MV-4-11 (cell line): ENCODE measurements around the gene SLC8A1.
A peak's percentile ranks its signal among the peaks of the same experiment; 100 is the strongest.
"Not testable (repeated sequence)": the region's sequence is repeated elsewhere in the genome, so short reads cannot be mapped to it uniquely, and the experiment has no call there.

ENCODE experiments used
- DNase-seq: peaks from one replicate; lab custom pipeline; 2025; lab: John Stamatoyannopoulos, UW

Gene SLC8A1

GRCh38 chr2:40106061-40106460, 345.8 kb downstream of the SLC8A1 start:
- DNase-seq: no peak

GRCh38 chr2:40105593-40105992, 346.3 kb downstream of the SLC8A1 start:
- DNase-seq: no peak

GRCh38 chr2:40103590-40103989, 348.3 kb downstream of the SLC8A1 start:
- DNase-seq: no peak

DNA sequence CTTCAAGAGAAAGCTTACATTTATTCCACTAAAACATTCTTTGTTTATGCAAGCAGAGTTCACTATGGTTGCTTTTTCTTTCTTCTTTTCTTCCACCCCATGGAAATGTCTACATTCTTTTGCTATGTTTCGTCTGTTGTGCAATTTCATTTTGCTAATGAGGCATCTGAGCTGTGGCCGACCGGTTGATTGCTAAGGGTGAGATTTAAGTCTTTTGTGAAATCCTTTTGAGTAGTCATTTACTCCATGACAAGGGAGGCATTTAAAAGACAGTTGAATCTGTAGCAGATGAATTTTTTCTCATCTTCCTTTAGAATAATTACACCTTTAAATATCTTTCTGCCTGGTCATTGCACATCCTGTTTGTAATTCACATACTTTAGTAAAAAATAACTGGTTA, 348.7 kb downstream of the SLC8A1 start:
- DNase-seq: peak; percentile 73

DNA sequence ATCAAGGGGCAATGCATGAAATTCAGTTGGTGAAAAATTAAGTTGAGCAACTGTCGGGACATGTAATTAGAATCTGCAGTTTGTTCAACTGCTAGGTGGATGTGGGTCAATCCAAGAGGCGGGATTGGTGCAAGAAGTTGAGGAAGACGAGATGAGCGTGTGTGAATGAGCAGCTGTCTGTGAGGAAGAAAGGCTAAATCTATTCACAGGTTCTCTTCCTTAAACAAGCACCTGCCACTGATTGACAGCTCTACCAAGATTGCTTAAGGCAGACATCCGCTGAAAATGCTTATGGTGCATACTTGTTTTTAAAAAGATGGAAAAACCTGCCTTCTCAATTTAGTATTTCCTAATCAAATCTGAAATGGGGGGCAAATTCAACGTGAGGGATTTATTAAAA, 349.4 kb downstream of the SLC8A1 start:
- DNase-seq: no peak

GRCh38 chr2:40101131-40101575, 350.7 kb downstream of the SLC8A1 start:
- DNase-seq: peak; percentile 79

- DNase-seq: no peak
These were observed 351.2 kb downstream of the SLC8A1 start for GRCh38 chr2:40100676-40101075.

GRCh38 chr2:40098786-40099470, 353.0 kb downstream of the SLC8A1 start:
- DNase-seq: no peak

- no peak for DNase-seq
These were observed 354.1 kb downstream of the SLC8A1 start for GRCh38 chr2:40097691-40098385.

GRCh38 chr2:40096360-40096759, 355.5 kb downstream of the SLC8A1 start:
- no peak for DNase-seq

DNA sequence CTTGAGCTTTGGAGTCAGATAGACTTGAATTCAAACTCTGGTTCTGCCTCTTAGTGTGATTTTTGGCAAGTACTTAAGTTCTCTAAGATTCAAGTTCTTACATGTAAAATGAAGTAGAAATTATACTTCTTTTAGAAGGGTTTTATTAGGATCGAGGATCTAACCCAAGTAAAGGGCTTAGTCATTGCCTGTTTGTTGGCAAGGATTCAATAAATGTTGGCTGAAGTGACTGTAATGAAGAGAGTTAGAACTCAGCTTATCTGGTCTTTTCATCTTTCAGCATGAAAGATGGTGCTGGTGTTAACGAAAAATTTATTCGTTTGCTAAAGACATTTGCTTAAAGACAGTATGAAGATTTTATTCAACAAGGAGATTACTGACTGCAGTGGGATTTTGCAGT, 356.9 kb downstream of the SLC8A1 start:
- DNase-seq: no peak

DNA sequence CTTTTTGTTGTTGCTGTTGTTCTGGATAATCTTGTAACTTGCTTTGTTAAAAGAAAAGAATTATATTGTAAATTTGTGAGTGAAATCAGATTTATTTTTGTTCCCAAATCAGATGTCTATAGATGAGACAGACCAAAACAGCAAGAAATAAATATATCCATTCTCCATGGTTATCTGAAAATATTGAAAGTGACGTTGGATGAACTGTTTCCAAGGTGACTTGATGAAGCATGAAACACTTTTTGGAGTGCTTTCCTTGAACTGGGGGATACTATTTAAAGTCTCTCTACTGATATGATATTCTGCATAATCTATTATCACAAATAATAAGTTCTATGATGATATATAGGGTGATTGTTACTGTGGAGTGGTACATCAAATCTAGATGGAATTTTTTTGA, 357.4 kb downstream of the SLC8A1 start:
- no peak for DNase-seq

- no peak for DNase-seq
These were observed 358.7 kb downstream of the SLC8A1 start for GRCh38 chr2:40093021-40093675.

DNA sequence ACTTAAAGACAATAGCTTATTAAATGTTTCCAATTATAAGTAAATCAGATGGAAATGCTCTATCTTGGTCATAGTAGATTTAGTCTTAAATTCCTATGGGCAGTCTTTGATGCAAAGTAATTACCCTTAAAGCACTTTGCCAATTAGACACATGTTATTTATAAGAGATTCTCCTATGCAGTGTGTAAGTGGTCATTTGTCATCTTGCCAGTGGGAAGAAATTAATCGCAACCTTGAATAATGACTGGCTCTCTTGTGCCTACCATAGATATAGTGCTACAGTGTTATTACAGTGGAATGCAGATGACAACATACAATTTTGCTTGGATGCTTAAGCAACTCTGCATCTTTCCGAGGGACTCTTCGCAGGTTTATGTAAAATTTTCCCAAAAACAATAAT, 361.8 kb downstream of the SLC8A1 start:
- no peak for DNase-seq

DNA sequence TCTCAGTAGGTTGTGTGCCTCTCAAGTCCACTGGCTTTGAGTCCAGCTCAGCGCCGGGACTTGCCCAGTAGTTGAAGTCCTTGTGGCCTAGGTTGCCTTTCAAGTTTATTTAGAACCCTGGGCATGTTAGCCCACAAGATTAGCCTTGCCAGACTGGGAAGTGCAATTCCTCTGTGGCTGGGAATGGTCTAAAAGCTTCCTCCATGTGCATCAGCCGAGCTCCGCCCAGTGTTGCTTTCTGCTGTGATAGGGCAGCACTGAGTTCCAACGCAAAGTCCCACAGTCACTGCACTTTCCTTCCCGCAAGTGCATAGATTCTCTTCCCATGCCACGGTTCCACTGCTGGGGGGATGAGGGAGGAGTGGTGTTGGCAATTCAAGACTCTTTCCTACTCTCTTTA, 364.0 kb downstream of the SLC8A1 start:
- no peak for DNase-seq

DNA sequence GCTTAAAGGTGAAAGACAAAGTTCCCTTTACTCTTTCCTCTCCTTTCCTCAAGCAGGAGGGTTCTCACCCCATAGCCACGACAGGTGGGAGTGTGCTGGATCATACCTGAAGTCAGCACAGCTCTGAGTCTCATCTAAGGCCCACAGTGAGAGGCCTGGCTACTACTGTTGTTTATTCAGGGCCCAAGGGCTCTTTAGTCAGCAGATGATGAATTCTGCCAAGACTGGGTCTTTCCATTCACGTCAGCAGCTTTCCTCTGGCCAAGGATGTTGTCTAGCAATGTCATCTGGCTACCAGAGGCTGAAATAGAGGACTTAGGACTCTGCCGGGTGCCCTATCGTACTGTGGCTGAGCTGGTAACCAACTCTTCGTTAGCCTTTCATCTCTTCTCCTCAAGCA, 364.5 kb downstream of the SLC8A1 start:
- no peak for DNase-seq

DNA sequence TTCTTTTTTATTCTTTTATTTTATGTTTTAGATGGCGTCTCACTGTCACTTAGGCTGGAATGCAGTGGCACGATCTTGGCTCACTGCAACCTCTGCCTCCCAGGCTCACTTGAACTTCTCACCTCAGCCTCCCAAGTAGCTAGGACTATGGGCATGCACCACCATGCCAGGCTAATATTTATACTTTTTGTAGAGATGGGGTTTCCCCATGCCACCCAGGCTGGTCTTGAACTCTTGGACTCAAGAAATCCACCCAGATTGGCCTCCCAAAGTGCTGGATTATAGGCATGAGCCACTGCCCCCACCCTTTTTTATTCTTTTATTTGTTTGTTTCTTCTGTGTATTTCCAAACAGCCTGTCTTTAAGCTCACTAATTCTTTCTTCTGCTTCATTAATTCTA, 366.1 kb downstream of the SLC8A1 start:
- no peak for DNase-seq

DNA sequence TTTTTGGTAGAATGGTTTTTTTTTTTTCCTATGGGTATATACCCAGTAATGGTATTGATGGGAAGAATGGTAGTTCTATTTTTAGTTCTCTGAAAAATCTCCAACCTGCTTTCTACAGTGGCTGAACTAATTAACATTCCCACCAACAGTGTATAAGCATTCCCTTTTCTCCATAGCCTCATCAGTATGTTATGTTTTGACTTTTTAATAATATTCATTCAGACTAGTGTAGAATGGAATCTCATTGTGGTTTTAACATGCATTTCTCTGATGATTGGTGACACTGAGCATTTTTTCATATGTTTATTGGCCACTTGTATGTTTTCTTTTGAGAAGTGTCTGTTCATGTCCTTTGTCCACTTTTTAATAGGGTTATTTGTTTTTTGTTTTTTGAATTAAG, 378.6 kb downstream of the SLC8A1 start:
- not testable (repeated sequence) for DNase-seq

DNA sequence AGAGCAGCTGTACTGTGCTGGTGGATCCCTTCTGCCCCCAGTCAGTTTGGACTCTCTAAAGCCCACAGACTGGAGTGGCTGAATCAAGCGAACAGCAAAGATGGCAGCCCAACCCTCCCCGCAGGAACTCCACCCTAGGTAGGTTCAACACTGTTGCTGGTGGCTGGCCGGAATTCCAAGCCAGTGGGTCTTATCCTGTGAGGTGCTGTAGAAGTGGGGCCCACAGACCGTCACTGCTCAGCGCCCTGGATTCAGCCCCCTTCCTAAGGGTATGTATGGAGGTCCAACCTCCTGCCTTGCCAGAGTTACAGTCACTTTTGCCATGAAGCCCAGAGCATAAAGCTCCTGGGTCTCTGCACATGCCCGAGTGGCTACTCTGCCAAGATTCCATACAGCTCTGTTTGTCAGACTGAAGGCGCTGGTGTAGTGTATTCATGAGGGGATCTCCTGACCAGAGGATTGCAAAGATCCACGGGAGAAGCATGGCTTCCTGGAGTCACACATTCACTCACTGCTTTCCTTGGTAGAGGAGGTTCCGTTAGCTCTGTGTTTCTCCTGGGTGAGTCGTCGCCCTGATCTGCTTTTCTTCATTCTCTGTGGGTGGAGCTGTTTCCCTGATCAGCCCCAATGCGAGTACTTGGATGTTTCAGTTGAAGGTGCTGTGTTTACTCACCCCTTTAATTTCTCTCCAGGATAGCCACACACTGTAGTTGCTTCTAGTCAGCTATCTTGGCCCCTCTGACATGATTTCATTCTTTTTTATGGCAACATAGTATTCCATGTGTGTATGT, 379.3 kb downstream of the SLC8A1 start:
- DNase-seq: no peak

- no peak for DNase-seq
These were observed 389.5 kb downstream of the SLC8A1 start for GRCh38 chr2:40062381-40062780.

GRCh38 chr2:40049781-40050180, 402.1 kb downstream of the SLC8A1 start:
- no peak for DNase-seq

GRCh38 chr2:40048506-40048905, 403.4 kb downstream of the SLC8A1 start:
- no peak for DNase-seq
